ENCODE measurements around the gene SPNS2. TPM values are rescaled to one million over a fixed set of nuclear protein-coding genes. Genes with fewer than 3 reads are reported as not detected.

The SPNS2 gene
- total RNA-seq, 1 experiment from 2014 or later, result 1.6 TPM

GRCh38 chr17:4518901-4519300 is 20.2 kb downstream of the SPNS2 start:
- ChIA-PET CTCF (no interaction called here), RAD21 (ENCODE audit: low non-redundant PET in 1 of 2, low total read pairs in 2 of 2, uncharacterized antibody in 2 of 2, unreplicated experiment in 2 of 2) (no interaction called here), POLR2A (no interaction called here)
- intact Hi-C loops (cut with micrococcal nuclease), result no loop called here
- no peak overlapping the region for H3K4me3 ChIP-seq (replicated peaks in 1 of 2; ENCODE audit: low read depth in 1 of 2, low read length in 2 of 2)
- BruUV-seq (replicated peaks), result no TSS peak
- TF ChIP-seq ELF1 (IDR thresholded peaks at IDR 0.05; ENCODE audit: borderline replicate concordance, low read depth) (no peak), SIN3A (IDR thresholded peaks at IDR 0.05; ENCODE audit: low read depth) (no peak), EGR1 (IDR thresholded peaks at IDR 0.05; ENCODE audit: low read depth) (no peak), EZH2 (IDR thresholded peaks at IDR 0.05) (no peak), ZNF274 (IDR thresholded peaks at IDR 0.05; ENCODE audit: low read depth, low read length) (no peak), ATF3 (IDR thresholded peaks at IDR 0.05) (no peak), POLR2AphosphoS5 (IDR thresholded peaks at IDR 0.05; ENCODE audit: low read depth, low read length) (no peak), SP1 (IDR thresholded peaks at IDR 0.05; ENCODE audit: low read depth) (no peak), CEBPB (IDR thresholded peaks at IDR 0.05; ENCODE audit: low read depth) (no peak), TCF7L2 (IDR thresholded peaks at IDR 0.05; ENCODE audit: borderline replicate concordance, extremely low read depth, insufficient read depth, insufficient read length) (no peak)
- no peaks in the 10 kb centered on the region for H3K27me3 ChIP-seq (ENCODE audit: insufficient read depth, low read length)
- no peaks in the 10 kb centered on the region for H3K79me2 ChIP-seq (ENCODE audit: insufficient read depth, low read length)
- H3K4me2 ChIP-seq (ENCODE audit: low read length), result no peak overlapping the region
- H4K20me1 ChIP-seq (ENCODE audit: insufficient read depth), result no peaks in the 10 kb centered on the region
- no peaks in the 10 kb centered on the region for H3K9me2 ChIP-seq (ENCODE audit: insufficient read depth)
- H3K36me3 ChIP-seq (ENCODE audit: control insufficient read depth in 1 of 2, insufficient read depth in 2 of 2, low read length in 2 of 2), result no peaks in the 10 kb centered on the region
- no peaks in the 10 kb centered on the region for H3K9me3 ChIP-seq (ENCODE audit: control insufficient read depth in 1 of 2, insufficient read depth in 1 of 2, low read depth in 1 of 2, low read length in 2 of 2)
- H3K27ac ChIP-seq (ENCODE audit: low read depth, low read length), result no peak overlapping the region
- no peak overlapping the region for H3K9ac ChIP-seq (ENCODE audit: low read length)
- no peak overlapping the region for H2AFZ ChIP-seq (ENCODE audit: low read depth, low read length, poor library complexity, severe bottlenecking)
- DNase-seq (ENCODE audit: low read depth, low spot score) (no peak), ATAC-seq (no peak)
- peaks cover 18 to 24% of the 10 kb centered on the region in 2 experiments for H3K4me1 ChIP-seq (ENCODE audit: control insufficient read depth in 1 of 2, insufficient read depth in 2 of 2, low read length in 2 of 2)

GRCh38 chr17:4519361-4519788 is 20.7 kb downstream of the SPNS2 start:
- no peak for DNase-seq (ENCODE audit: low read depth, low spot score)
- RAD21 ChIA-PET (ENCODE audit: low non-redundant PET in 1 of 2, low total read pairs in 2 of 2, uncharacterized antibody in 2 of 2, unreplicated experiment in 2 of 2), result interaction anchor here in 1 of 2 experiments (0.7 kb wide), 1 partner anchor 10 kb away, joined by 3 read pairs; no protein-coding TSS in a partner anchor
- POLR2A ChIA-PET, result no interaction called here
- no TSS peak for BruUV-seq (replicated peaks)
- Histone ChIP-seq H3K9ac (ENCODE audit: low read length) (no peak overlapping the region), H4K20me1 (ENCODE audit: insufficient read depth) (no peaks in the 10 kb centered on the region), H3K4me2 (ENCODE audit: low read length) (no peak overlapping the region), H3K27ac (ENCODE audit: low read depth, low read length) (no peak overlapping the region), H3K9me3 (ENCODE audit: control insufficient read depth in 1 of 2, insufficient read depth in 1 of 2, low read depth in 1 of 2, low read length in 2 of 2) (no peaks in the 10 kb centered on the region), H3K4me1 (ENCODE audit: control insufficient read depth in 1 of 2, insufficient read depth in 2 of 2, low read length in 2 of 2) (peaks cover 13 to 19% of the 10 kb centered on the region in 2 experiments), H3K79me2 (ENCODE audit: insufficient read depth, low read length) (no peaks in the 10 kb centered on the region), H3K36me3 (ENCODE audit: control insufficient read depth in 1 of 2, insufficient read depth in 2 of 2, low read length in 2 of 2) (no peaks in the 10 kb centered on the region), H3K9me2 (ENCODE audit: insufficient read depth) (no peaks in the 10 kb centered on the region), H3K27me3 (ENCODE audit: insufficient read depth, low read length) (no peaks in the 10 kb centered on the region), H3K4me3 (replicated peaks in 1 of 2; ENCODE audit: low read depth in 1 of 2, low read length in 2 of 2) (no peak overlapping the region), H2AFZ (ENCODE audit: low read depth, low read length, poor library complexity, severe bottlenecking) (no peak overlapping the region)
- TF ChIP-seq EZH2phosphoT487 (IDR thresholded peaks at IDR 0.05; ENCODE audit: borderline replicate concordance) (no peak), CEBPB (IDR thresholded peaks at IDR 0.05; ENCODE audit: low read depth) (no peak), ELF1 (IDR thresholded peaks at IDR 0.05; ENCODE audit: borderline replicate concordance, low read depth) (no peak), POLR2AphosphoS5 (IDR thresholded peaks at IDR 0.05; ENCODE audit: low read depth, low read length) (no peak), EGR1 (IDR thresholded peaks at IDR 0.05; ENCODE audit: low read depth) (no peak), SIN3A (IDR thresholded peaks at IDR 0.05; ENCODE audit: low read depth) (no peak), TCF7L2 (IDR thresholded peaks at IDR 0.05; ENCODE audit: borderline replicate concordance, extremely low read depth, insufficient read depth, insufficient read length) (no peak), ZNF274 (IDR thresholded peaks at IDR 0.05; ENCODE audit: low read depth, low read length) (no peak), MAX (IDR thresholded peaks at IDR 0.05) (no peak), SRF (IDR thresholded peaks at IDR 0.05; ENCODE audit: low read depth) (no peak)
- CTCF ChIA-PET, result no interaction called here
- no peak for ATAC-seq
- intact Hi-C loops (cut with micrococcal nuclease), result no loop called here

Data from HCT116 (cell line).